Lower leg skin (tissue), 3 donors: ENCODE measurements around the gene GPC5.

ENCODE experiments used
- POLR2A ChIP-seq, 2 donors: fragments of 450-650 bp; IDR thresholded peaks; one replicate each; pipeline ENCODE4 v1.6.1; 2016 to 2017; ENCODE audit warnings: antibody characterized with exemption in 2 of 2, mild to moderate bottlenecking in 1 of 2, moderate library complexity in 1 of 2
- TF ChIP-seq, protein P1 (sequence below), 3 donors: fragments of 450-650 bp; IDR thresholded peaks; one replicate each; pipeline ENCODE4 v1.5.1; 2016; ENCODE audit warnings: antibody characterized with exemption in 3 of 3, mild to moderate bottlenecking in 3 of 3, moderate library complexity in 2 of 3

DNA sequence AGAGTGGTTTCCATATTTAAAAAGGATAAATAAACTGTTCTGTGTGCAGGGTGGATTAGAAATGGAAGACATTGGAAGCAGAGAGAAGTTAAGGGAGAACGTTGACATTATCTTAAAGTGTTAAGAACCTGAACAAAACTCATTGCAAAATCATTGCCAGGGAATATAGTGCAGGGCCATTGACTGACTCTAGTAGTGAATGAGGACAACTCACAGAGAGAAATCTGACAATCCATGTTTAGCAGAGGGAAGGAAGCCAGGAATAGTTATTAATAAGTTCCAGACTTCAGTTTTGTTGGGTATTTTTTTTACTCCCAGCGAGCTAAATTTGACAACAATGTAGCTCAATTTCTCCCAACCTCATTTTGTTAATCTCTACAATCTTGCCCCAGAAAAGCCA lies 1273.4 kb downstream of the GPC5 start:
- TF ChIP-seq, protein P1, sequence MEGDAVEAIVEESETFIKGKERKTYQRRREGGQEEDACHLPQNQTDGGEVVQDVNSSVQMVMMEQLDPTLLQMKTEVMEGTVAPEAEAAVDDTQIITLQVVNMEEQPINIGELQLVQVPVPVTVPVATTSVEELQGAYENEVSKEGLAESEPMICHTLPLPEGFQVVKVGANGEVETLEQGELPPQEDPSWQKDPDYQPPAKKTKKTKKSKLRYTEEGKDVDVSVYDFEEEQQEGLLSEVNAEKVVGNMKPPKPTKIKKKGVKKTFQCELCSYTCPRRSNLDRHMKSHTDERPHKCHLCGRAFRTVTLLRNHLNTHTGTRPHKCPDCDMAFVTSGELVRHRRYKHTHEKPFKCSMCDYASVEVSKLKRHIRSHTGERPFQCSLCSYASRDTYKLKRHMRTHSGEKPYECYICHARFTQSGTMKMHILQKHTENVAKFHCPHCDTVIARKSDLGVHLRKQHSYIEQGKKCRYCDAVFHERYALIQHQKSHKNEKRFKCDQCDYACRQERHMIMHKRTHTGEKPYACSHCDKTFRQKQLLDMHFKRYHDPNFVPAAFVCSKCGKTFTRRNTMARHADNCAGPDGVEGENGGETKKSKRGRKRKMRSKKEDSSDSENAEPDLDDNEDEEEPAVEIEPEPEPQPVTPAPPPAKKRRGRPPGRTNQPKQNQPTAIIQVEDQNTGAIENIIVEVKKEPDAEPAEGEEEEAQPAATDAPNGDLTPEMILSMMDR (IDR thresholded peaks at IDR 0.05) = no peak
- no peak for TF ChIP-seq POLR2A (IDR thresholded peaks at IDR 0.05)
